Measurements from ENCODE around the gene GOLM1. TPM values are rescaled to one million over a fixed set of nuclear protein-coding genes. Genes with fewer than 3 reads are reported as not detected.

The GOLM1 gene
- total RNA-seq, 2 donors from 2014 or later: 17.8 to 20.4 TPM

- Histone ChIP-seq H3K27me3 (replicated peaks; ENCODE audit: insufficient read depth) (no peaks in the 10 kb centered on the region), H3K9me3 (no peaks in the 10 kb centered on the region), H3K4me1 (ENCODE audit: control insufficient read depth in 1 of 2, low read depth in 2 of 2) (no peaks in the 10 kb centered on the region), H3K4me3 (no peak overlapping the region), H3K36me3 (peaks cover 27% of the 10 kb centered on the region), H3K27ac (no peak overlapping the region)
- ATAC-seq (ENCODE audit: insufficient number of reproducible peaks, low FRiP score, low read depth) (no peak), DNase-seq (ENCODE audit: low spot score) (no peak)
- TF ChIP-seq, protein P1, sequence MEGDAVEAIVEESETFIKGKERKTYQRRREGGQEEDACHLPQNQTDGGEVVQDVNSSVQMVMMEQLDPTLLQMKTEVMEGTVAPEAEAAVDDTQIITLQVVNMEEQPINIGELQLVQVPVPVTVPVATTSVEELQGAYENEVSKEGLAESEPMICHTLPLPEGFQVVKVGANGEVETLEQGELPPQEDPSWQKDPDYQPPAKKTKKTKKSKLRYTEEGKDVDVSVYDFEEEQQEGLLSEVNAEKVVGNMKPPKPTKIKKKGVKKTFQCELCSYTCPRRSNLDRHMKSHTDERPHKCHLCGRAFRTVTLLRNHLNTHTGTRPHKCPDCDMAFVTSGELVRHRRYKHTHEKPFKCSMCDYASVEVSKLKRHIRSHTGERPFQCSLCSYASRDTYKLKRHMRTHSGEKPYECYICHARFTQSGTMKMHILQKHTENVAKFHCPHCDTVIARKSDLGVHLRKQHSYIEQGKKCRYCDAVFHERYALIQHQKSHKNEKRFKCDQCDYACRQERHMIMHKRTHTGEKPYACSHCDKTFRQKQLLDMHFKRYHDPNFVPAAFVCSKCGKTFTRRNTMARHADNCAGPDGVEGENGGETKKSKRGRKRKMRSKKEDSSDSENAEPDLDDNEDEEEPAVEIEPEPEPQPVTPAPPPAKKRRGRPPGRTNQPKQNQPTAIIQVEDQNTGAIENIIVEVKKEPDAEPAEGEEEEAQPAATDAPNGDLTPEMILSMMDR (IDR thresholded peaks at IDR 0.05): no peak
These were observed 120.9 kb downstream of the GOLM1 start for GRCh38 chr9:85978496-85978895.

Other genes starting within 250 kb of the GOLM1 start
- gene NAA35, start 158.4 kb downstream of the GOLM1 start, total RNA-seq: 10 to 100 TPM; 14.3 to 14.8 TPM
- under 1 TPM; 0.68 to 0.92 TPM for gene C9orf153, start 160.1 kb upstream of the GOLM1 start, total RNA-seq
- 10 to 100 TPM; 25.9 to 37.9 TPM for gene ISCA1, start 183.0 kb upstream of the GOLM1 start, total RNA-seq